ENCODE data around the gene RNF222. TPM values are rescaled to one million over a fixed set of nuclear protein-coding genes. Genes with fewer than 3 reads are reported as not detected.
A peak's percentile ranks its signal among the peaks of the same experiment; 100 is the strongest.

RNF222 gene
- total RNA-seq, 4 donors from 2014 or later = not detected

GRCh38 chr17:8436844-8437171 lies 39.2 kb upstream of the RNF222 start:
- in situ Hi-C loops (cut with MboI; ENCODE audit: low pct_ligation_motif_present in 1 of 4, low pct_unique_long_range_greater_than_20kb in 1 of 4, low sequenced_read_pairs in 3 of 4) = no loop called here
- Histone ChIP-seq H3K27ac (peak overlapping the region; percentile 97 to 100 (median 100)), H3K27me3 (no peaks in the 10 kb centered on the region), H3K9me3 (no peaks in the 10 kb centered on the region), H3K4me1 (peaks cover 11 to 33% (median 17%) of the 10 kb centered on the region in 4 donors), H3K36me3 (no peaks in the 10 kb centered on the region), H3K4me3 (peak overlapping the region; percentile 61 to 93 (median 88))
- no peak for DNase-seq
- WGBS, 2 donors (ENCODE audit: low coverage in 1 of 2) = 10 to 16% methylated on average over 5 of the region's 5 CpGs
- intact Hi-C loops (cut with DNase I; ENCODE audit: low total_unique reads) = no loop called here
- TF ChIP-seq, protein P1, sequence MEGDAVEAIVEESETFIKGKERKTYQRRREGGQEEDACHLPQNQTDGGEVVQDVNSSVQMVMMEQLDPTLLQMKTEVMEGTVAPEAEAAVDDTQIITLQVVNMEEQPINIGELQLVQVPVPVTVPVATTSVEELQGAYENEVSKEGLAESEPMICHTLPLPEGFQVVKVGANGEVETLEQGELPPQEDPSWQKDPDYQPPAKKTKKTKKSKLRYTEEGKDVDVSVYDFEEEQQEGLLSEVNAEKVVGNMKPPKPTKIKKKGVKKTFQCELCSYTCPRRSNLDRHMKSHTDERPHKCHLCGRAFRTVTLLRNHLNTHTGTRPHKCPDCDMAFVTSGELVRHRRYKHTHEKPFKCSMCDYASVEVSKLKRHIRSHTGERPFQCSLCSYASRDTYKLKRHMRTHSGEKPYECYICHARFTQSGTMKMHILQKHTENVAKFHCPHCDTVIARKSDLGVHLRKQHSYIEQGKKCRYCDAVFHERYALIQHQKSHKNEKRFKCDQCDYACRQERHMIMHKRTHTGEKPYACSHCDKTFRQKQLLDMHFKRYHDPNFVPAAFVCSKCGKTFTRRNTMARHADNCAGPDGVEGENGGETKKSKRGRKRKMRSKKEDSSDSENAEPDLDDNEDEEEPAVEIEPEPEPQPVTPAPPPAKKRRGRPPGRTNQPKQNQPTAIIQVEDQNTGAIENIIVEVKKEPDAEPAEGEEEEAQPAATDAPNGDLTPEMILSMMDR (IDR thresholded peaks at IDR 0.05) = no peak
- TF ChIP-seq POLR2AphosphoS5 (IDR thresholded peaks at IDR 0.05) (no peak), POLR2A (IDR thresholded peaks at IDR 0.05) (no peak), EP300 (IDR thresholded peaks at IDR 0.05; ENCODE audit: low read depth) (no peak)

DNA sequence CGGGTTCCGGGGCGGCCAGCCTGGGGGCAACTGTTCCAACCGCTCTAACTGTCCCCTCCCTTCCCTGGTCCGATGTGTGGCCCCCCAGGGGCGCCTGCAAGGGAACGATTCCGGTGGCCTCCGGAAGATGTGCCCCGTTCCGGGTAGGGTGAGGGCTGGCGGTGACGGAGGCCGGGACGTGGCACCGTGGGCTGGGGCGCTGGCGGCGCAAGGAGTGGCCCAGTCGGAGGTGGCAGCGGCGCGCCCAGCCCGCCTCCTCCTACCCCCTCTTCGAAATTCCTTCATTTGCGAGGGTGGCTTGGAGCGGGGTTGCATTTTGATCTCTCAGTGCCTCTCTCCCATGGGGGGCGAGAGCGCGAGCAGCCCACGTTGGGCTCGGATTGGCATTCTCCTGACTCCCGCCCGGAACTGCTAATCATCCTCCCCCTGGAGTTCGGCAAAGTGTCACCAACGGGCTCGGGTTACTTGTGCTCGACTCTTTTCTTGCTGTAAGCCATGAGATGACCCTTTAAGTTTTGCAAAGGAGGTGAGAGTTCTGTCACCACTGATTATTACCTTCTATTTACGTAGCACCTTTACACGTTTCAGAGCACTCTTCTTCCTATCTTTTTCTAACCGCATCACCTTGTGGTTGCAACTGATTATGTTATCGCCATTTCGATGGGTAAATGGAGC lies 38.7 kb upstream of the RNF222 start:
- in situ Hi-C loops (cut with MboI; ENCODE audit: low pct_ligation_motif_present in 1 of 4, low pct_unique_long_range_greater_than_20kb in 1 of 4, low sequenced_read_pairs in 3 of 4) = no loop called here
- intact Hi-C loops (cut with DNase I; ENCODE audit: low total_unique reads) = no loop called here
- Histone ChIP-seq H3K4me3 (peak overlapping the region; percentile 61 to 93 (median 88)), H3K4me1 (peaks cover 11 to 28% (median 15%) of the 10 kb centered on the region in 4 donors), H3K9me3 (no peaks in the 10 kb centered on the region), H3K27me3 (no peaks in the 10 kb centered on the region), H3K27ac (peak overlapping the region; percentile 97 to 100 (median 100)), H3K36me3 (no peaks in the 10 kb centered on the region)
- TF ChIP-seq, protein P1 (IDR thresholded peaks at IDR 0.05) = peak in 3 of 5 experiments; percentile 4 to 51 (median 42)
- TF ChIP-seq EP300 (IDR thresholded peaks at IDR 0.05; ENCODE audit: low read depth) = no peak
- peak in 1 of 3 donors; percentile 39 for TF ChIP-seq POLR2AphosphoS5 (IDR thresholded peaks at IDR 0.05)
- peak; percentile 75 for DNase-seq
- WGBS, 2 donors (ENCODE audit: low coverage in 1 of 2) = 0% methylated on average over 6 to 34 of the region's 43 CpGs

GRCh38 chr17:8435245-8436168 lies 37.9 kb upstream of the RNF222 start, which contains the start of gene NDEL1:
Gene NDEL1, plus strand, starts transcription at chr17:8435884. Its CDS starts 8,388 bp downstream, at chr17:8444272.
- Histone ChIP-seq H3K27me3 (no peaks in the 10 kb centered on the region), H3K4me1 (peaks cover 11 to 23% (median 15%) of the 10 kb centered on the region in 4 donors), H3K27ac (peak within 1 kb of the TSS; percentile 97 to 100 (median 100)), H3K4me3 (peak within 1 kb of the TSS; percentile 61 to 93 (median 88)), H3K36me3 (no peaks in the 10 kb centered on the region), H3K9me3 (no peaks in the 10 kb centered on the region)
- peak; percentile 99 for DNase-seq
- TF ChIP-seq POLR2A (IDR thresholded peaks at IDR 0.05) (peak; percentile 99), POLR2AphosphoS5 (IDR thresholded peaks at IDR 0.05) (peak; percentile 100), EP300 (IDR thresholded peaks at IDR 0.05; ENCODE audit: low read depth) (peak; percentile 37)
- TF ChIP-seq, protein P1 (IDR thresholded peaks at IDR 0.05) = no peak
- intact Hi-C loops (cut with DNase I; ENCODE audit: low total_unique reads) = no loop called here
- in situ Hi-C loops (cut with MboI; ENCODE audit: low pct_ligation_motif_present in 1 of 4, low pct_unique_long_range_greater_than_20kb in 1 of 4, low sequenced_read_pairs in 3 of 4) = no loop called here
- WGBS, 2 donors (ENCODE audit: low coverage in 1 of 2) = 2 to 51% methylated on average over 2 to 54 of the region's 68 CpGs

DNA sequence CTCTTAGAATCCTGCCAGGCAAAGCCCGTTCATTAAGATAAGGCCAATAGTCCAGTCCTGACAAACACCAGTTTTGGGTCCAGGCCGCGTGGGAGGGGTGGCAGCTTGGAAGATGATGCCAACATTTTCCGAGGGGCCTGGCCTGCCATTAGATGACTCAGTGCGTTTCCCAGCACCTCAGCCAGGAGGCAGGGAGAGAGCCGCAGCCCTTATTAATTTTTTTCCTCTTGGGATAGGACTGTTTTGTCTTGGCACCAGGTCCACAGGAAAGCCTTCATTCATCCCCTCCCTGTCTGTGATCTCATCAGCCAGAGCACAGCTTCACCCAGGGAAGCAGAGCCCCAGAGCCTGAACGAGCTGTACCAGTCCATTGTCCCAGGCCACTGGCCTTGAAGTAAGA lies 33.3 kb upstream of the RNF222 start:
- intact Hi-C loops (cut with DNase I; ENCODE audit: low total_unique reads) = no loop called here

More for the DNA sequence above, 33.3 kb upstream of the RNF222 start:
- no peak overlapping the region for H3K4me3 ChIP-seq
- H3K4me1 ChIP-seq = peaks cover 0 to 9% (median 0%) of the 10 kb centered on the region in 4 donors
- no peaks in the 10 kb centered on the region for H3K27me3 ChIP-seq
- in situ Hi-C loops (cut with MboI; ENCODE audit: low pct_ligation_motif_present in 1 of 4, low pct_unique_long_range_greater_than_20kb in 1 of 4, low sequenced_read_pairs in 3 of 4) = no loop called here
- 69% methylated on average over 7 of the region's 7 CpGs; no CpG with 5 or more reads in 1 of the 2 donors for WGBS, 2 donors (ENCODE audit: low coverage in 1 of 2)
- DNase-seq = no peak
- no peaks in the 10 kb centered on the region for H3K9me3 ChIP-seq
- no peaks in the 10 kb centered on the region for H3K36me3 ChIP-seq
- no peak overlapping the region for H3K27ac ChIP-seq
- TF ChIP-seq, protein P1 (IDR thresholded peaks at IDR 0.05) = no peak
- TF ChIP-seq POLR2A (IDR thresholded peaks at IDR 0.05) (no peak), EP300 (IDR thresholded peaks at IDR 0.05; ENCODE audit: low read depth) (no peak), POLR2AphosphoS5 (IDR thresholded peaks at IDR 0.05) (no peak)

Data from transverse colon (tissue), 4 donors.